ENCODE data around the gene OR52E5. TPM values are rescaled to one million over a fixed set of nuclear protein-coding genes. Genes with fewer than 3 reads are reported as not detected.

The OR52E5 gene
- total RNA-seq (not detected), polyA plus RNA-seq (not detected)

GRCh38 chr11:5892908-5893307, at the start of gene OR52E5:
Gene OR52E5, plus strand, starts transcription at chr11:5893208. Its CDS starts 7,569 bp downstream, at chr11:5900777.
- no peaks in the 10 kb centered on the region for H3K36me3 Mint-ChIP-seq
- H3K27me3 Mint-ChIP-seq: peaks cover 0 to 13% of the 10 kb centered on the region in 2 donors
- Histone ChIP-seq H3K27ac (ENCODE audit: low read depth, low read length) (no peak within 1 kb of the TSS), H3K4me3 (ENCODE audit: low read length) (no peak within 1 kb of the TSS), H3K4me1 (ENCODE audit: insufficient read depth, low read length) (no peaks in the 10 kb centered on the region), H3K9me3 (ENCODE audit: low read length) (no peaks in the 10 kb centered on the region), H3K36me3 (ENCODE audit: insufficient read depth, low read length) (no peaks in the 10 kb centered on the region), H3K27me3 (ENCODE audit: insufficient read depth, low read length, poor library complexity, severe bottlenecking) (no peaks in the 10 kb centered on the region)
- no peak within 1 kb of the TSS for H3K4me3 Mint-ChIP-seq
- no peaks in the 10 kb centered on the region for H3K9me3 Mint-ChIP-seq
- DNase-seq: no peak
- ChIA-PET CTCF (no interaction called here), POLR2A (no interaction called here)
- H3K27ac Mint-ChIP-seq: no peak within 1 kb of the TSS
- H3K4me1 Mint-ChIP-seq: no peaks in the 10 kb centered on the region

- no peaks in the 10 kb centered on the region for H3K9me3 ChIP-seq (ENCODE audit: low read length)
- Mint-ChIP-seq H3K27ac (no peak overlapping the region), H3K36me3 (no peaks in the 10 kb centered on the region), H3K4me3 (no peak overlapping the region), H3K27me3 (peaks cover 7 to 8% of the 10 kb centered on the region in 2 donors), H3K9me3 (no peaks in the 10 kb centered on the region), H3K4me1 (no peaks in the 10 kb centered on the region)
- no peak overlapping the region for H3K27ac ChIP-seq (ENCODE audit: low read depth, low read length)
- H3K4me1 ChIP-seq (ENCODE audit: insufficient read depth, low read length): no peaks in the 10 kb centered on the region
- no peak overlapping the region for H3K4me3 ChIP-seq (ENCODE audit: low read length)
- POLR2A ChIA-PET: no interaction called here
- no peaks in the 10 kb centered on the region for H3K27me3 ChIP-seq (ENCODE audit: insufficient read depth, low read length, poor library complexity, severe bottlenecking)
- DNase-seq: no peak
- CTCF ChIA-PET: no interaction called here
- H3K36me3 ChIP-seq (ENCODE audit: insufficient read depth, low read length): no peaks in the 10 kb centered on the region
Measured at GRCh38 chr11:5846701-5847100, 46.3 kb upstream of the OR52E5 start.

- Histone ChIP-seq H3K27ac (ENCODE audit: low read depth, low read length) (no peak overlapping the region), H3K27me3 (ENCODE audit: insufficient read depth, low read length, poor library complexity, severe bottlenecking) (no peaks in the 10 kb centered on the region), H3K4me1 (ENCODE audit: insufficient read depth, low read length) (no peaks in the 10 kb centered on the region), H3K36me3 (ENCODE audit: insufficient read depth, low read length) (no peaks in the 10 kb centered on the region), H3K9me3 (ENCODE audit: low read length) (no peaks in the 10 kb centered on the region), H3K4me3 (ENCODE audit: low read length) (no peak overlapping the region)
- POLR2A ChIA-PET: no interaction called here
- CTCF ChIA-PET: no interaction called here
- H3K27me3 Mint-ChIP-seq: peaks cover 8 to 10% of the 10 kb centered on the region in 2 donors
- H3K9me3 Mint-ChIP-seq: peaks cover 0 to 2% (median 0%) of the 10 kb centered on the region in 5 donors
- H3K36me3 Mint-ChIP-seq: no peaks in the 10 kb centered on the region
- H3K4me1 Mint-ChIP-seq: no peaks in the 10 kb centered on the region
- H3K4me3 Mint-ChIP-seq: no peak overlapping the region
- DNase-seq: no peak
- H3K27ac Mint-ChIP-seq: no peak overlapping the region
Measured at GRCh38 chr11:5847711-5848110, 45.3 kb upstream of the OR52E5 start.

GRCh38 chr11:5851002-5851401, 42.0 kb upstream of the OR52E5 start:
- Histone ChIP-seq H3K4me1 (ENCODE audit: insufficient read depth, low read length) (no peaks in the 10 kb centered on the region), H3K4me3 (ENCODE audit: low read length) (no peak overlapping the region), H3K36me3 (ENCODE audit: insufficient read depth, low read length) (no peaks in the 10 kb centered on the region), H3K27ac (ENCODE audit: low read depth, low read length) (no peak overlapping the region), H3K27me3 (ENCODE audit: insufficient read depth, low read length, poor library complexity, severe bottlenecking) (no peaks in the 10 kb centered on the region), H3K9me3 (ENCODE audit: low read length) (no peaks in the 10 kb centered on the region)
- CTCF ChIA-PET: no interaction called here
- no peak overlapping the region for H3K4me3 Mint-ChIP-seq
- POLR2A ChIA-PET: no interaction called here
- H3K36me3 Mint-ChIP-seq: no peaks in the 10 kb centered on the region
- no peak overlapping the region for H3K27ac Mint-ChIP-seq
- H3K9me3 Mint-ChIP-seq: peaks cover 0 to 4% (median 2%) of the 10 kb centered on the region in 5 donors
- H3K4me1 Mint-ChIP-seq: no peaks in the 10 kb centered on the region
- no peak for DNase-seq
- peaks cover 11 to 31% of the 10 kb centered on the region in 2 donors for H3K27me3 Mint-ChIP-seq

- no peak for DNase-seq
- POLR2A ChIA-PET: no interaction called here
- no peaks in the 10 kb centered on the region for H3K36me3 Mint-ChIP-seq
- Histone ChIP-seq H3K36me3 (ENCODE audit: insufficient read depth, low read length) (no peaks in the 10 kb centered on the region), H3K4me1 (ENCODE audit: insufficient read depth, low read length) (no peaks in the 10 kb centered on the region), H3K27ac (ENCODE audit: low read depth, low read length) (no peak within 1 kb of the TSS), H3K4me3 (ENCODE audit: low read length) (no peak within 1 kb of the TSS), H3K9me3 (ENCODE audit: low read length) (no peaks in the 10 kb centered on the region), H3K27me3 (ENCODE audit: insufficient read depth, low read length, poor library complexity, severe bottlenecking) (no peaks in the 10 kb centered on the region)
- no peak within 1 kb of the TSS for H3K4me3 Mint-ChIP-seq
- no peaks in the 10 kb centered on the region for H3K4me1 Mint-ChIP-seq
- CTCF ChIA-PET: no interaction called here
- peaks cover 9 to 43% of the 10 kb centered on the region in 2 donors for H3K27me3 Mint-ChIP-seq
- H3K27ac Mint-ChIP-seq: no peak within 1 kb of the TSS
- peaks cover 0 to 3% (median 0%) of the 10 kb centered on the region in 5 donors for H3K9me3 Mint-ChIP-seq
Measured at GRCh38 chr11:5857590-5857989, 35.4 kb upstream of the OR52E5 start, which contains the start of gene OR52E8. Gene OR52E8, minus strand, starts transcription at chr11:5857690. Its CDS starts 0 bp downstream, at chr11:5857690.

GRCh38 chr11:5865826-5866225, 27.2 kb upstream of the OR52E5 start:
- Mint-ChIP-seq H3K27ac (no peak overlapping the region), H3K4me1 (no peaks in the 10 kb centered on the region), H3K9me3 (peaks cover 0 to 6% (median 2%) of the 10 kb centered on the region in 5 donors), H3K27me3 (peaks cover 4 to 27% of the 10 kb centered on the region in 2 donors), H3K4me3 (no peak overlapping the region), H3K36me3 (no peaks in the 10 kb centered on the region)
- H3K36me3 ChIP-seq (ENCODE audit: insufficient read depth, low read length): no peaks in the 10 kb centered on the region
- H3K4me1 ChIP-seq (ENCODE audit: insufficient read depth, low read length): no peaks in the 10 kb centered on the region
- DNase-seq: no peak
- no peaks in the 10 kb centered on the region for H3K9me3 ChIP-seq (ENCODE audit: low read length)
- no peak overlapping the region for H3K27ac ChIP-seq (ENCODE audit: low read depth, low read length)
- ChIA-PET CTCF (no interaction called here), POLR2A (no interaction called here)
- H3K4me3 ChIP-seq (ENCODE audit: low read length): no peak overlapping the region
- H3K27me3 ChIP-seq (ENCODE audit: insufficient read depth, low read length, poor library complexity, severe bottlenecking): no peaks in the 10 kb centered on the region

- CTCF ChIA-PET: no interaction called here
- Mint-ChIP-seq H3K4me3 (no peak overlapping the region), H3K36me3 (no peaks in the 10 kb centered on the region)
Measured at GRCh38 chr11:5878564-5878963, 14.4 kb upstream of the OR52E5 start.

GRCh38 chr11:5880329-5880728, 12.7 kb upstream of the OR52E5 start, which contains the start of gene OR52E4:
Gene OR52E4, plus strand, starts transcription at chr11:5880629. Its CDS starts 3,664 bp downstream, at chr11:5884293.
- peaks cover 5 to 6% of the 10 kb centered on the region in 2 donors for H3K27me3 Mint-ChIP-seq
- POLR2A ChIA-PET: no interaction called here
- no peak for DNase-seq
- H3K9me3 Mint-ChIP-seq: no peaks in the 10 kb centered on the region
- Histone ChIP-seq H3K27ac (ENCODE audit: low read depth, low read length) (no peak within 1 kb of the TSS), H3K36me3 (ENCODE audit: insufficient read depth, low read length) (no peaks in the 10 kb centered on the region), H3K4me1 (ENCODE audit: insufficient read depth, low read length) (no peaks in the 10 kb centered on the region), H3K9me3 (ENCODE audit: low read length) (no peaks in the 10 kb centered on the region), H3K4me3 (ENCODE audit: low read length) (no peak within 1 kb of the TSS), H3K27me3 (ENCODE audit: insufficient read depth, low read length, poor library complexity, severe bottlenecking) (no peaks in the 10 kb centered on the region)
- CTCF ChIA-PET: no interaction called here
- no peak within 1 kb of the TSS for H3K27ac Mint-ChIP-seq
- H3K4me3 Mint-ChIP-seq: no peak within 1 kb of the TSS
- no peaks in the 10 kb centered on the region for H3K4me1 Mint-ChIP-seq
- H3K36me3 Mint-ChIP-seq: no peaks in the 10 kb centered on the region

More at GRCh38 chr11:5878564-5878963, 14.4 kb upstream of the OR52E5 start:
- Mint-ChIP-seq H3K4me1 (no peaks in the 10 kb centered on the region), H3K9me3 (no peaks in the 10 kb centered on the region), H3K27ac (peak overlapping the region in 1 of 8 donors; percentile 15), H3K27me3 (peaks cover 2 to 4% of the 10 kb centered on the region in 2 donors)
- Histone ChIP-seq H3K36me3 (ENCODE audit: insufficient read depth, low read length) (no peaks in the 10 kb centered on the region), H3K4me3 (ENCODE audit: low read length) (no peak overlapping the region), H3K27ac (ENCODE audit: low read depth, low read length) (no peak overlapping the region), H3K9me3 (ENCODE audit: low read length) (no peaks in the 10 kb centered on the region), H3K27me3 (ENCODE audit: insufficient read depth, low read length, poor library complexity, severe bottlenecking) (no peaks in the 10 kb centered on the region), H3K4me1 (ENCODE audit: insufficient read depth, low read length) (no peaks in the 10 kb centered on the region)
- POLR2A ChIA-PET: no interaction called here
- DNase-seq: no peak

GRCh38 chr11:5881756-5882155, 11.3 kb upstream of the OR52E5 start:
- H3K27ac Mint-ChIP-seq: no peak overlapping the region
- ChIA-PET CTCF (no interaction called here), POLR2A (no interaction called here)
- no peak for DNase-seq
- no peaks in the 10 kb centered on the region for H3K4me1 ChIP-seq (ENCODE audit: insufficient read depth, low read length)
- no peak overlapping the region for H3K4me3 Mint-ChIP-seq
- H3K9me3 Mint-ChIP-seq: no peaks in the 10 kb centered on the region
- H3K36me3 ChIP-seq (ENCODE audit: insufficient read depth, low read length): no peaks in the 10 kb centered on the region
- H3K27me3 Mint-ChIP-seq: peaks cover 6 to 10% of the 10 kb centered on the region in 2 donors
- no peaks in the 10 kb centered on the region for H3K4me1 Mint-ChIP-seq
- H3K4me3 ChIP-seq (ENCODE audit: low read length): no peak overlapping the region
- no peak overlapping the region for H3K27ac ChIP-seq (ENCODE audit: low read depth, low read length)
- no peaks in the 10 kb centered on the region for H3K36me3 Mint-ChIP-seq
- no peaks in the 10 kb centered on the region for H3K27me3 ChIP-seq (ENCODE audit: insufficient read depth, low read length, poor library complexity, severe bottlenecking)
- no peaks in the 10 kb centered on the region for H3K9me3 ChIP-seq (ENCODE audit: low read length)
